GM18517 (cell line): ENCODE measurements around the gene TMEM116.

ENCODE experiments used
- ATAC-seq: cut with Tn5 transposase; IDR thresholded peaks from one replicate; pipeline ENCODE4 v1.9.1; 2021; ENCODE audit warnings: mild to moderate bottlenecking, moderate library complexity; ENCODE audit not compliant: unreplicated experiment

Gene TMEM116

GRCh38 chr12:111905502-111905901, 107.5 kb downstream of the TMEM116 start:
- no peak for ATAC-seq

- ATAC-seq, result no peak
Observed at GRCh38 chr12:111904446-111904975, 108.5 kb downstream of the TMEM116 start.

GRCh38 chr12:111901182-111901581, 111.8 kb downstream of the TMEM116 start:
- ATAC-seq, result no peak

GRCh38 chr12:111894556-111894955, 118.4 kb downstream of the TMEM116 start:
- no peak for ATAC-seq

GRCh38 chr12:111893287-111893686, 119.7 kb downstream of the TMEM116 start:
- no peak for ATAC-seq

GRCh38 chr12:111887926-111888745, 124.8 kb downstream of the TMEM116 start:
- ATAC-seq, result no peak

- no peak for ATAC-seq
Observed at GRCh38 chr12:111886662-111887545, 126.1 kb downstream of the TMEM116 start.

- no peak for ATAC-seq
Observed at GRCh38 chr12:111881716-111882115, 131.2 kb downstream of the TMEM116 start.
